Measurements from ENCODE around the gene MIP. TPM values are rescaled to one million over a fixed set of nuclear protein-coding genes. Genes with fewer than 3 reads are reported as not detected.

Gene MIP
- total and polyA plus RNA-seq, 2 of the 13 experiments (the other 11 are each of a cell fraction or from before 2014, with no cell fraction given): not detected

DNA sequence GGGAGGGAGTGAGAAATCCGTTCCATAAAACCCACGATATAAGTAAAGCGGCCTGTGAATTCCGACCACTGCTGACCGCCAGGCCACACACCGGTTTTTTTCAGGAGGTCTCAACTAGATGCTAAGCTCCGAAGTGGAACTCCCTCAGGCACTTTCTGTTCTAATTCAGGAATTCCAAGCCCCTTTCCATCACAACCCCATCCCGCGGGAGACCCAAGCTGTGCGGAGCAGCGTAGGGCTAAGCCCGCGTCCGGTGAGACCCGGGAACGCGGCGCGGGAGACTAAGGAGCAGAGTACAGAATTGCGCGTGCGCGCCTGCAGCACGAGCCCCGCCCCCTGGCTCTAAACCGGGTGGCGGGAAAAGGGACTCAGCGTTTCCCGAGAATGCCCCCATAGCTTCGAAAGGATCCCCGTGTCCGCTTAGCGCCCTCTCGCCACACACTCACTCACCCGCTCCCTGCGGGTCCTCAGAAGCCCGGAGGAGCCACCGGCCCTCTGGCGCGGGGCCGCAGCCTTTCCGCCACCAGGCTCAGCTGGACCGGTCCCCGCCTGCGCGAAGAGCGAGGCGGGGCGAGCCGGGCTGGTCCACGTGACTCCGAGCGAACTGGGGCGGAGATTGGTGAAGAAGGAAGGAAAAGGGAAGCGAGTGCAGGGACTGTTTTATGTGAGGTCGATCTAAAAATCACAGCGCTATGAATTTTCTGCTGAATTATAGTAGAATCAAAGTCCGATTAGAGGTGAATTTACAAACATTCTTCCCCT is 5.4 kb downstream of the MIP start, which contains the start of gene TIMELESS (continued):
- TF ChIP-seq, protein P1, sequence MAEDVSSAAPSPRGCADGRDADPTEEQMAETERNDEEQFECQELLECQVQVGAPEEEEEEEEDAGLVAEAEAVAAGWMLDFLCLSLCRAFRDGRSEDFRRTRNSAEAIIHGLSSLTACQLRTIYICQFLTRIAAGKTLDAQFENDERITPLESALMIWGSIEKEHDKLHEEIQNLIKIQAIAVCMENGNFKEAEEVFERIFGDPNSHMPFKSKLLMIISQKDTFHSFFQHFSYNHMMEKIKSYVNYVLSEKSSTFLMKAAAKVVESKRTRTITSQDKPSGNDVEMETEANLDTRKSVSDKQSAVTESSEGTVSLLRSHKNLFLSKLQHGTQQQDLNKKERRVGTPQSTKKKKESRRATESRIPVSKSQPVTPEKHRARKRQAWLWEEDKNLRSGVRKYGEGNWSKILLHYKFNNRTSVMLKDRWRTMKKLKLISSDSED (CRISPR knock-in tag; IDR thresholded peaks at IDR 0.05): no peak
- TF ChIP-seq ZNF709 (CRISPR knock-in tag; IDR thresholded peaks at IDR 0.05) (peak; percentile 88; the same call in 1 of the 2 replicates), ZNF432 (CRISPR knock-in tag; IDR thresholded peaks at IDR 0.05; ENCODE audit: borderline replicate concordance) (no peak), ZNF589 (CRISPR knock-in tag; conservative IDR thresholded peaks at IDR 0.05) (no peak), ZNF10 (CRISPR knock-in tag; IDR thresholded peaks at IDR 0.05; ENCODE audit: borderline replicate concordance, low read depth) (no peak), ZNF788 (CRISPR knock-in tag; IDR thresholded peaks at IDR 0.05; ENCODE audit: borderline replicate concordance) (peak; percentile 71; the same call in 1 of the 2 replicates), ZNF7 (CRISPR knock-in tag; IDR thresholded peaks at IDR 0.05) (no peak), MYC (CRISPR knock-in tag; IDR thresholded peaks at IDR 0.05; ENCODE audit: borderline replicate concordance) (peak; percentile 86; the same call in 1 of the 2 replicates), ZNF598 (CRISPR knock-in tag; IDR thresholded peaks at IDR 0.05; ENCODE audit: borderline replicate concordance) (peak; percentile 87), TAF1 (CRISPR knock-in tag; IDR thresholded peaks at IDR 0.05) (peak; percentile 77; the same call in 1 of the 2 replicates)
- TF ChIP-seq, protein P2, sequence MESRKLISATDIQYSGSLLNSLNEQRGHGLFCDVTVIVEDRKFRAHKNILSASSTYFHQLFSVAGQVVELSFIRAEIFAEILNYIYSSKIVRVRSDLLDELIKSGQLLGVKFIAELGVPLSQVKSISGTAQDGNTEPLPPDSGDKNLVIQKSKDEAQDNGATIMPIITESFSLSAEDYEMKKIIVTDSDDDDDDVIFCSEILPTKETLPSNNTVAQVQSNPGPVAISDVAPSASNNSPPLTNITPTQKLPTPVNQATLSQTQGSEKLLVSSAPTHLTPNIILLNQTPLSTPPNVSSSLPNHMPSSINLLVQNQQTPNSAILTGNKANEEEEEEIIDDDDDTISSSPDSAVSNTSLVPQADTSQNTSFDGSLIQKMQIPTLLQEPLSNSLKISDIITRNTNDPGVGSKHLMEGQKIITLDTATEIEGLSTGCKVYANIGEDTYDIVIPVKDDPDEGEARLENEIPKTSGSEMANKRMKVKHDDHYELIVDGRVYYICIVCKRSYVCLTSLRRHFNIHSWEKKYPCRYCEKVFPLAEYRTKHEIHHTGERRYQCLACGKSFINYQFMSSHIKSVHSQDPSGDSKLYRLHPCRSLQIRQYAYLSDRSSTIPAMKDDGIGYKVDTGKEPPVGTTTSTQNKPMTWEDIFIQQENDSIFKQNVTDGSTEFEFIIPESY (CRISPR knock-in tag; IDR thresholded peaks at IDR 0.05): no peak
- TF ChIP-seq, protein P3, sequence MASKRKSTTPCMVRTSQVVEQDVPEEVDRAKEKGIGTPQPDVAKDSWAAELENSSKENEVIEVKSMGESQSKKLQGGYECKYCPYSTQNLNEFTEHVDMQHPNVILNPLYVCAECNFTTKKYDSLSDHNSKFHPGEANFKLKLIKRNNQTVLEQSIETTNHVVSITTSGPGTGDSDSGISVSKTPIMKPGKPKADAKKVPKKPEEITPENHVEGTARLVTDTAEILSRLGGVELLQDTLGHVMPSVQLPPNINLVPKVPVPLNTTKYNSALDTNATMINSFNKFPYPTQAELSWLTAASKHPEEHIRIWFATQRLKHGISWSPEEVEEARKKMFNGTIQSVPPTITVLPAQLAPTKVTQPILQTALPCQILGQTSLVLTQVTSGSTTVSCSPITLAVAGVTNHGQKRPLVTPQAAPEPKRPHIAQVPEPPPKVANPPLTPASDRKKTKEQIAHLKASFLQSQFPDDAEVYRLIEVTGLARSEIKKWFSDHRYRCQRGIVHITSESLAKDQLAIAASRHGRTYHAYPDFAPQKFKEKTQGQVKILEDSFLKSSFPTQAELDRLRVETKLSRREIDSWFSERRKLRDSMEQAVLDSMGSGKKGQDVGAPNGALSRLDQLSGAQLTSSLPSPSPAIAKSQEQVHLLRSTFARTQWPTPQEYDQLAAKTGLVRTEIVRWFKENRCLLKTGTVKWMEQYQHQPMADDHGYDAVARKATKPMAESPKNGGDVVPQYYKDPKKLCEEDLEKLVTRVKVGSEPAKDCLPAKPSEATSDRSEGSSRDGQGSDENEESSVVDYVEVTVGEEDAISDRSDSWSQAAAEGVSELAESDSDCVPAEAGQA (IDR thresholded peaks at IDR 0.05; ENCODE audit: low read depth): 0 out of 2 replicates have a peak, but pooled peaks have one; percentile 25
- TF ChIP-seq, protein P3 (CRISPR knock-in tag; IDR thresholded peaks at IDR 0.05; ENCODE audit: borderline replicate concordance): peak; percentile 64; the same call in 1 of the 2 replicates
- TF ChIP-seq, protein P4, sequence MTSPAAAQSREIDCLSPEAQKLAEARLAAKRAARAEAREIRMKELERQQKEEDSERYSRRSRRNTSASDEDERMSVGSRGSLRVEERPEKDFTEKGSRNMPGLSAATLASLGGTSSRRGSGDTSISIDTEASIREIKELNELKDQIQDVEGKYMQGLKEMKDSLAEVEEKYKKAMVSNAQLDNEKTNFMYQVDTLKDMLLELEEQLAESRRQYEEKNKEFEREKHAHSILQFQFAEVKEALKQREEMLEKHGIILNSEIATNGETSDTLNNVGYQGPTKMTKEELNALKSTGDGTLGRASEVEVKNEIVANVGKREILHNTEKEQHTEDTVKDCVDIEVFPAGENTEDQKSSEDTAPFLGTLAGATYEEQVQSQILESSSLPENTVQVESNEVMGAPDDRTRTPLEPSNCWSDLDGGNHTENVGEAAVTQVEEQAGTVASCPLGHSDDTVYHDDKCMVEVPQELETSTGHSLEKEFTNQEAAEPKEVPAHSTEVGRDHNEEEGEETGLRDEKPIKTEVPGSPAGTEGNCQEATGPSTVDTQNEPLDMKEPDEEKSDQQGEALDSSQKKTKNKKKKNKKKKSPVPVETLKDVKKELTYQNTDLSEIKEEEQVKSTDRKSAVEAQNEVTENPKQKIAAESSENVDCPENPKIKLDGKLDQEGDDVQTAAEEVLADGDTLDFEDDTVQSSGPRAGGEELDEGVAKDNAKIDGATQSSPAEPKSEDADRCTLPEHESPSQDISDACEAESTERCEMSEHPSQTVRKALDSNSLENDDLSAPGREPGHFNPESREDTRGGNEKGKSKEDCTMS (CRISPR knock-in tag; conservative IDR thresholded peaks at IDR 0.05): no peak
- TF ChIP-seq, protein P5, sequence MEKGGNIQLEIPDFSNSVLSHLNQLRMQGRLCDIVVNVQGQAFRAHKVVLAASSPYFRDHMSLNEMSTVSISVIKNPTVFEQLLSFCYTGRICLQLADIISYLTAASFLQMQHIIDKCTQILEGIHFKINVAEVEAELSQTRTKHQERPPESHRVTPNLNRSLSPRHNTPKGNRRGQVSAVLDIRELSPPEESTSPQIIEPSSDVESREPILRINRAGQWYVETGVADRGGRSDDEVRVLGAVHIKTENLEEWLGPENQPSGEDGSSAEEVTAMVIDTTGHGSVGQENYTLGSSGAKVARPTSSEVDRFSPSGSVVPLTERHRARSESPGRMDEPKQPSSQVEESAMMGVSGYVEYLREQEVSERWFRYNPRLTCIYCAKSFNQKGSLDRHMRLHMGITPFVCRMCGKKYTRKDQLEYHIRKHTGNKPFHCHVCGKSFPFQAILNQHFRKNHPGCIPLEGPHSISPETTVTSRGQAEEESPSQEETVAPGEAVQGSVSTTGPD (CRISPR knock-in tag; IDR thresholded peaks at IDR 0.05): no peak

All from HepG2 (cell line).